Measurements from ENCODE around the gene GTF2A1L. TPM values are rescaled to one million over a fixed set of nuclear protein-coding genes. Genes with fewer than 3 reads are reported as not detected.

The GTF2A1L gene
- total RNA-seq, 1 donor from 2014 or later: not detected

DNA sequence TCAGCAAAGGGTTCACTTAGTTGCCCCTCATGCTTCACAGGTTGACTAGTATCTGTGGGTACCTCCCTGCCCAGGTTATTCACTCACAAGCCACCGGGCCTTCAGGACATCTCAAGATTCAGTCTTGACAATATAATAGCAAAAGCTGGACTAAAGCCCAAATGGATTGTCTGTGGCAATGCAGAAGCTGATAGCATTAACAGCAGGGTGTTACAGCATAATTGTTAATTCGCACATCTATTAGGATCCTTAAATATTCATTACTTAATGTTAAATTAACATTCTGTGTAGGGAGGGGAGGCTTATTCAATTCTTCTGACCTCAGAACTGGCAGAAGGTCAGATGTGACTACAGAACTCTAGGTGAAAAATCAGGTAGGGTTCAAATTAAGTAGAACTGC, 20.2 kb upstream of the GTF2A1L start:
- intact Hi-C loops (cut with micrococcal nuclease): no loop called here
- no peak overlapping the region for H3K4me3 Mint-ChIP-seq
- TF ChIP-seq CTCF (IDR thresholded peaks at IDR 0.05): no peak
- H3K4me1 Mint-ChIP-seq: no peaks in the 10 kb centered on the region
- ATAC-seq (ENCODE audit: low read depth) (no peak), DNase-seq (no peak)
- H3K36me3 Mint-ChIP-seq (ENCODE audit: low read depth): no peaks in the 10 kb centered on the region
- no peaks in the 10 kb centered on the region for H3K9me3 Mint-ChIP-seq
- POLR2A ChIA-PET: no interaction called here
- H3K27ac Mint-ChIP-seq: no peak overlapping the region
- H3K27me3 Mint-ChIP-seq: peaks cover 4% of the 10 kb centered on the region
- CTCF ChIA-PET: no interaction called here

GRCh38 chr2:48600204-48600813, 17.3 kb upstream of the GTF2A1L start:
- CTCF ChIA-PET: no interaction called here
- H3K36me3 Mint-ChIP-seq (ENCODE audit: low read depth): no peaks in the 10 kb centered on the region
- no peak overlapping the region for H3K4me3 Mint-ChIP-seq
- ATAC-seq (ENCODE audit: low read depth): no peak
- H3K27ac Mint-ChIP-seq: no peak overlapping the region
- POLR2A ChIA-PET: no interaction called here
- peak; percentile 46 for TF ChIP-seq CTCF (IDR thresholded peaks at IDR 0.05)
- intact Hi-C loops (cut with micrococcal nuclease): no loop called here
- no peak for DNase-seq
- H3K4me1 Mint-ChIP-seq: no peaks in the 10 kb centered on the region
- H3K9me3 Mint-ChIP-seq: no peaks in the 10 kb centered on the region
- H3K27me3 Mint-ChIP-seq: peaks cover 8% of the 10 kb centered on the region

- Mint-ChIP-seq H3K4me3 (no peak overlapping the region), H3K4me1 (no peaks in the 10 kb centered on the region), H3K27ac (no peak overlapping the region), H3K27me3 (peaks cover 5% of the 10 kb centered on the region), H3K9me3 (no peaks in the 10 kb centered on the region), H3K36me3 (ENCODE audit: low read depth) (no peaks in the 10 kb centered on the region)
- CTCF ChIA-PET: no interaction called here
- POLR2A ChIA-PET: no interaction called here
- intact Hi-C loops (cut with micrococcal nuclease): no loop called here
- TF ChIP-seq CTCF (IDR thresholded peaks at IDR 0.05): no peak
- ATAC-seq (ENCODE audit: low read depth) (no peak), DNase-seq (no peak)
Observed at GRCh38 chr2:48600917-48601316, 16.7 kb upstream of the GTF2A1L start.

GRCh38 chr2:48601349-48601748, 16.3 kb upstream of the GTF2A1L start:
- ATAC-seq (ENCODE audit: low read depth) (no peak), DNase-seq (no peak)
- H3K27me3 Mint-ChIP-seq: peaks cover 5% of the 10 kb centered on the region
- ChIA-PET POLR2A (no interaction called here), CTCF (no interaction called here)
- intact Hi-C loops (cut with micrococcal nuclease): no loop called here
- no peak overlapping the region for H3K4me3 Mint-ChIP-seq
- H3K36me3 Mint-ChIP-seq (ENCODE audit: low read depth): no peaks in the 10 kb centered on the region
- no peak overlapping the region for H3K27ac Mint-ChIP-seq
- no peaks in the 10 kb centered on the region for H3K9me3 Mint-ChIP-seq
- no peak for TF ChIP-seq CTCF (IDR thresholded peaks at IDR 0.05)
- H3K4me1 Mint-ChIP-seq: no peaks in the 10 kb centered on the region

GRCh38 chr2:48605482-48606175, 12.0 kb upstream of the GTF2A1L start:
- Mint-ChIP-seq H3K27me3 (peaks cover 7% of the 10 kb centered on the region), H3K9me3 (no peaks in the 10 kb centered on the region), H3K4me3 (no peak overlapping the region), H3K27ac (no peak overlapping the region), H3K36me3 (ENCODE audit: low read depth) (no peaks in the 10 kb centered on the region), H3K4me1 (no peaks in the 10 kb centered on the region)
- CTCF ChIA-PET: no interaction called here
- DNase-seq (no peak), ATAC-seq (ENCODE audit: low read depth) (no peak)
- POLR2A ChIA-PET: no interaction called here
- intact Hi-C loops (cut with micrococcal nuclease): no loop called here
- no peak for TF ChIP-seq CTCF (IDR thresholded peaks at IDR 0.05)
